HG03342 (cell line): ENCODE measurements around the gene NECAB3.

ENCODE experiments used
- ATAC-seq: cut with Tn5 transposase; IDR thresholded peaks from one replicate; pipeline ENCODE4 v1.9.1; 2021; ENCODE audit warnings: mild to moderate bottlenecking, moderate library complexity; ENCODE audit not compliant: unreplicated experiment

Gene NECAB3

DNA sequence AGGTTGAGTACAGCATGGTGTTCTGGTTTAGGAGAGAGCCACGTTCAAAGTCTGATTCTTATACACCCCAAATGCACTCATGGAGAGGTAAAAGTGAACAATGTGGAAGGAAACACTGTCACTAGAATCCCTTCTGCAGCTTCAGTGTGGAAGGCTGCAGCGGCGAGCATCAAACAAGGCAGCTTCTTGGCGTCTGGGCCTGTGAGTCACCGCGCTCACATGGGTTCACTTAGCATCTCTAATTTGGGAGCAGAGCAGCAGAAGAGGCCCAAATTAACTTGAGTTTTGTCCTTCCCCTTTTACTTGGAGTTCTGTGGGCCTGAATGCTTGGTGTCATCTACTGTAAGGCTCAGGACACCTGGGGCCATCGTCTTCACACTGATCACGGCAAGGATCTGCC lies 22.9 kb upstream of the NECAB3 start:
- ATAC-seq: no peak

- ATAC-seq: no peak
Measured at GRCh38 chr20:33696448-33696847, 22.2 kb upstream of the NECAB3 start.

DNA sequence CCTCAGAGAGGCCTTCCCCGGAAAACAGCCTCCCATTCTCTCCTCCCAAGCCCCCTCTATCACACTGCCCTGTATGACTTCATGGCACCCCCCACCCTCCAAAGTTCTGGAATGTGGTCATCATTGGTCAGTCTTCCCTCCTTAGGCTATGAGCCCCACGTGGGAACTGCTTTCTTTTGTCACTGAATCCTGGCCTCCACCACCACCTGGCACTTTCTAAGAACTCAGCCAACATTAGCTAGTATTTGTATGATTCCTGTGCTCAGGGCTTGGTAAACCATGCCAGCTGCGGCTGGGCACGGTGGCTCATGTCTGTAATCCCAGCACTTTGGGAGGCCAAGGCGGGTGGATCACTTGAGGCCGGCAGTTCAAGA lies 20.4 kb upstream of the NECAB3 start:
- ATAC-seq: no peak

- ATAC-seq: no peak
Measured at GRCh38 chr20:33693741-33694638, 19.8 kb upstream of the NECAB3 start.

GRCh38 chr20:33693289-33693688 lies 19.1 kb upstream of the NECAB3 start:
- ATAC-seq: no peak

DNA sequence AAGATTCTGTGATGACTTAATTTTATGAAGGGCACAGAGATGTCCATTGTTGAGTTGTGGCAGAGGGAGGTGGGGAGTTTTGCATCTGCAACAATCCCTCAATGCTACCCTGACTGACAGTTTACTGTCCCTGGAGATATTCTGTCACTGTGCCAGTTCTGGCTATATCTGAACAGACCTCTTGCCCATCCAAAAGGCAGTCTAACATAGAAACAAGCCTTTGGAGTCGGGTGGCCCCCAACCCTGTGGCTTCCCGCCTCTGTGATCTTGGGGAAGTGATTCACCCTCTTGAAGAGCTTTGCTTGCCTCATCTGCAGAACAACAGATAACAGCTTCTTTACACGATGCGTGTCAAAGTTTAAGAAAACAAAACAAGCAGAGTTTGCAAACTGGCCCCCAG lies 15.7 kb upstream of the NECAB3 start:
- no peak for ATAC-seq

- no peak for ATAC-seq
Measured at GRCh38 chr20:33689493-33689892, 15.3 kb upstream of the NECAB3 start.

DNA sequence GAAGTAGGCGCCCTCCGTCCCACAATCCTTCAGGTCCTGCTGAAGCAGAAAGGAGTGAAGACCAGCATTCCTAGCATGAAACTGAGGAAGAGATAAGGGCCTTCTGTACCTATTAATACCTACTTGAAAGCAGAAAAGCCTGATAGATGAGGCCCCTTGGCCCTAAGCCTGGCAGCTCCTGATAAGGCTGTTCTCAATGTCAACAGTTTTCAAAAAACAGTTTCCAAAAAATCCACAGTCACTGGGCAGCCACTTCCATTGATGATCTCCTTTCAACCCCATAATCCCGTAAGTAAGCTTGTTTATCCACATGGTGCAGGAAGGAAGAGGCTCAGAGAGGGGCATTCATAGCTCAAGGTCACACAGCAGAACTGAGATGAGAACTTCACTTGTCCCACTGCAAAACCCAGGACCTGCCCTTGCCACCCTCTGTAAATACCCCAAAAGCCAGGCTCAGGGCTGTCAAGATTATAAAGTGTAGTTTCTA lies 14.8 kb upstream of the NECAB3 start:
- ATAC-seq: no peak

DNA sequence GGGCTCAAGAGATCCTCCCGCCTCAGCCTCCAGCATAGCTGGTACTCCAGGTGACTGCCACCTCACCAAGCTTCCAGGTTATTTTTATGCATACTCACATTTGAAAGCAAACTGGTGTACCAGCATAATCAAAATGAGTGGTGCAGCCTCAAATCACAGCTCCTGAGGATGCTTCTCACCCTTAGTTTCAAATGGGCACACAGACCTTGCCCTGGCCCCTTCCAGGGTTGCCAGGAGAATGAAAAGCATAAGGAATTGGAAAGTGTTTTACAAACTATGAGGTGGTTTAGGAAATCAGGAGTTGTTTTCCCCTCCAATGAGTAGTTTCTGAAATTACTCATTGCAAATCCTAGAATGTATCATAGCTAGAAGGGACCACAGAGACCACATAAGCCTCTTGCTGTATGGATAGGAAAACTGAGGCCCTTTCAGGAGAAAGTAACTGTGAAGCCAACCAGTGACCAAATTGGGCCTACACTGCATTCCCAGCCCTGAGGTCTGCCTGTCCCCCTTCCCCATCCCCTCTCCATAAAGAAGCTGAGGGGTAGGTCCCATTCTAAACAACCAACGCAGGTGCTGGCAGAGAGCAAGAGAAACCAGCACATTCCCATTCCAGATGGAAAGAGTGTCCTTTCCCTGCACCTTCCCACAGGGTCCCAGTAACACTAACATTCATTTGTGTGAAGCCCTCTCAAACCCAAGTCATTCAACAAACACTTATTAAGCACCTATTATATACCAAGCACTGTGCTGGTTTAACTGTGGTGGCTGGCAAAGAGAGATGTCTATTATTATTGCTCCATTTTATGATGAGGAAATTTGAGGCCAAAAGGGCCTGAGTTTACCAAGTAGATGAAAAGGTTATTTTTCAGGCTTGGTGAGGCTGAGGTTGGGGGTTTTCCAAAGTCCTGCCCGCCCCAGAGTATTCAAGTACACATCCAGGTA lies 14.0 kb upstream of the NECAB3 start:
- no peak for ATAC-seq

- no peak for ATAC-seq
Measured at GRCh38 chr20:33687370-33687915, 13.2 kb upstream of the NECAB3 start.

DNA sequence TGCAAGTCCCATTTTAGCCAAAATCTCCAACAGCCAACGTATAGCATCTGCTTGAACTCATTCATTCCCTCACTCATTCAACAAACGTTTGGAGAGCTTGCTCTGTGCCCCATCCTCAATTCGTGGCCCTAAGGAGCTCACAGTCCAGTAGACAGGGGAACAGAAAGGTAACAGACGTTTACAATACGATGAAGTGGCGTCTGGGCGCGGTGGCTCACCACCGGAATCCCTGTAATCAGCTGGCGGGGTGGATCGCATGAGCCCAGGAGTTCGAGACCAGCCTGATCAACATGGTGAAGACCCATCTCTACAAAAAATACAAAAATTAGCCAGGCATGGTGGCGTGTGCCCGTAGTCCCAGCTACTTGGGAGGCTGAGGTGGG lies 12.7 kb upstream of the NECAB3 start:
- ATAC-seq: no peak

DNA sequence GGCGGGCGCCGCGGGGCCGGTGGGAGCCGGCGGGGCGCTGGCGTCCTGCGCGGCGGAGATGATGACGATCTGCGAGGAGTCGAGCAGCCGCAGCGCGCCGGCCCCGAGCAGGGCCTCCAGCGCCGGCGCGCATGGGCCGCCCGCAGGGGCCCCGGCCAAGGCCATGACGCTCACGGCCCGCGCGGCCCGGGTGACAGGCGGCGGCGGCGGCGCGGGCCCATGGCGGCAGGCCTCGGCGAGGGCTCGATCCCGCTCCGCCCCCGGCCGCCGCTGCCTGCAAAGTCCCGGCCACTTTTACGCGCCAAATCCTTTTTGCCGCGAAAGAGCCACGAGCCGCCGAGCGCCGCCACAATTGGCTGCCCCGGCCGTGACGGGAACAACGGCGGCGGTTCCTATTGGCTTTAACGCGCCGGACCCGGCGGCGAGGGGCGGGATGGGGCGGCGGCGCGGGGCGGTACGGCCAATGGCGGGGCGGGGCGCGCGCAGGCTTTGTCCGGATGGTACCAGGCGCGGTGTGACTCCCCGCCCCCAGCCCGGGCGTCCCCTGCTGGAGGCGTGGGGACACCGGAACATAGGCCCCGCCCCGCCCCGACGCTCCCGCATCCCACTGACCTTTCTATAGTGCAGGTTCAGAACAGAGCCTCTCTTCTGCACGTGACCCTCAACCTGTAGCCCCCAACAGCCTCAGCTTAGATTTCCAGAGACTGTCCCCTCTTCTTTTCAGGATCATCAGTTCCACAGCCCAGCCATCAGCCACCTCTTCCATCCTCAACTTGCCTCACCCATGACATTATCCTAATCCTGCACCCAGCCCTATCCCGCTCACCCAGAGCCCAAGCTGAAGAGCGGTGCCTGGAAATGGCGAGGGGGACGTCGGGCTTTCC lies 12.1 kb upstream of the NECAB3 start, which contains the start of gene E2F1:
Gene E2F1 (minus strand): TSS at position 286 of the 884 bp plus-strand sequence. CDS start 121 bp downstream, at position 165.
- ATAC-seq: peak; percentile 76

DNA sequence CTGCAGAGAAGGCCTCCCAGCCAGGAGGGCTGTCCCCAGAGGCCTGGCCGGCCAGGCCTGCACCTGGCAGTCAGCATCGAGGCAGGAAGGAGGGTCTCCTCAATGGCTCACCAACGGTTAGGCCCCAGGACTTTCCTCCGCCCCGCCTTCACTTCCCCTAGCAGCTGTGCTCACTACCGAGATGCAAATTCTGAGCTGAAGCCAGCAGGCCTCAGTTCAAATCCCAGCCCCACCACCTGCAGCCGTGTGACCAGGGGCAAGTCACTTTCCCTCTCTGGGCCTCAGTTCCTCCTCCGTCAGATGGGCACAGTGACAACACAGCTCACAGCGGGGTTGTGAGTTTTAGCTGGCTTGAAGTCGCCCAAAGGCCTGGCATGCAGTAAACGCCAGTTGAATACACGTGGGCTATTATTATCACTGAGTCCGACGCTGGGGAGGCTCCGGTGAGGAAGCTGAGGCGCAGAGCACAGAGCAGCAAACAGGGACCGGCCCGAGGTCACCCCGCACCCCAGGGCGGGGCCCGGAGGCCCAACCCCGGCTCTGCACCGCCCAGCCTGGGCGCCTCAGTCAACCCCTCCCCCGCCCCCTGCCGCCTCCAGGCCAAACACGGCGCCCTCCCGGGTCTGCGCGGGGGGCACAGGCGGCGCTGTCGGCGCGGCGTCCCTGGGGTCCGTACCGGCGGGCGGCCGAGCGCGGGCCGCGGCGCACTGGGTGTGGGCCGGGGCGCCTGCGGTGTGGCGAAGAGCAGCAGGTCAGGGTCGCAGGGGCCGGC lies 11.3 kb upstream of the NECAB3 start:
- ATAC-seq: peak; percentile 38

GRCh38 chr20:33684533-33685327 lies 10.5 kb upstream of the NECAB3 start:
- ATAC-seq: no peak

- no peak for ATAC-seq
Measured at GRCh38 chr20:33681728-33682353, 7.6 kb upstream of the NECAB3 start.

DNA sequence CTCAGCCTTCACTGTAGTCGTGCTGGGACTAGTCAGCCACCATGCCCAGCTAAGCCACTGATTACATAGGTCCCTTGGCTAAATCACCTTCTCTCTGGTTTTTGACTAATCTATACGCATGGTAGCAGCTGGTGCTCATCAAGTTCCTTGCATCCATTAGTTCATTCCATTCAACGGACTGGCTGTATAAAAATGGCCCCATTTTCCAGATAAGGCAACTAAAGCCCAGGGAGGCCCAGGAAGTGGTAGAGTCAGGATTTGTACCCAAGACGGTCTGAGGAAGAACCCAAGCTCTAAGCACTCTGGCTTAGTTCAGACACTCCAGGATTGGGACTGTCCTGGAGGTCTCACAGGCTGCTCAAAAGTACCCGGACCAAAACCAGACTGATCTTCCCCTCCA lies 7.1 kb upstream of the NECAB3 start:
- ATAC-seq: no peak

- ATAC-seq: no peak
Measured at GRCh38 chr20:33680686-33681085, 6.5 kb upstream of the NECAB3 start.

GRCh38 chr20:33679758-33680485 lies 5.7 kb upstream of the NECAB3 start:
- peak; percentile 69 for ATAC-seq
